ENCODE results near the gene PID1. TPM values are rescaled to one million over a fixed set of nuclear protein-coding genes. Genes with fewer than 3 reads are reported as not detected.

The PID1 gene
- total RNA-seq, 1 experiment from 2014 or later: 2.9 TPM

DNA sequence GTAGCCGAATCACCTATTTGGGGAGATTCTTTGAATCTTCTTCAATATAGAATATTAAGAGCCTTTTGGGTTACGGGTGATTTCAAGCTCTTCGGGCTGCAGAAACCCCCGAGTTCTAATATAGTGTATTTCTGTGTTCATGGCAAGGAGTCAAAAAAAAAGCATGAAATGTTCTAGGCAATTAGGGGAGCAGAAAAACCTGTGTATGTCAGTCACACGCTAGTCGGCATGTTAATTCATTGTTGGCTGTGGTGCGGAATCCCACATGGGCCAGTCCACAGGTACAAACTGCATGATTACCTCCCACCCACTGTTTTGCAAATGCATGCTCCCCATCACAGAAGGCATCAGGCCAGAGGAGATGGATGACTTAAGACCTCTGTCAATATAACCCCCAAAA lies 161.9 kb downstream of the PID1 start:
- DNase-seq (ENCODE audit: low read depth, low spot score) (no peak), ATAC-seq (no peak)
- TF ChIP-seq TCF7L2 (IDR thresholded peaks at IDR 0.05; ENCODE audit: low read depth, low read length): no peak
- TF ChIP-seq, protein P1, sequence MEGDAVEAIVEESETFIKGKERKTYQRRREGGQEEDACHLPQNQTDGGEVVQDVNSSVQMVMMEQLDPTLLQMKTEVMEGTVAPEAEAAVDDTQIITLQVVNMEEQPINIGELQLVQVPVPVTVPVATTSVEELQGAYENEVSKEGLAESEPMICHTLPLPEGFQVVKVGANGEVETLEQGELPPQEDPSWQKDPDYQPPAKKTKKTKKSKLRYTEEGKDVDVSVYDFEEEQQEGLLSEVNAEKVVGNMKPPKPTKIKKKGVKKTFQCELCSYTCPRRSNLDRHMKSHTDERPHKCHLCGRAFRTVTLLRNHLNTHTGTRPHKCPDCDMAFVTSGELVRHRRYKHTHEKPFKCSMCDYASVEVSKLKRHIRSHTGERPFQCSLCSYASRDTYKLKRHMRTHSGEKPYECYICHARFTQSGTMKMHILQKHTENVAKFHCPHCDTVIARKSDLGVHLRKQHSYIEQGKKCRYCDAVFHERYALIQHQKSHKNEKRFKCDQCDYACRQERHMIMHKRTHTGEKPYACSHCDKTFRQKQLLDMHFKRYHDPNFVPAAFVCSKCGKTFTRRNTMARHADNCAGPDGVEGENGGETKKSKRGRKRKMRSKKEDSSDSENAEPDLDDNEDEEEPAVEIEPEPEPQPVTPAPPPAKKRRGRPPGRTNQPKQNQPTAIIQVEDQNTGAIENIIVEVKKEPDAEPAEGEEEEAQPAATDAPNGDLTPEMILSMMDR (IDR thresholded peaks at IDR 0.05): no peak
- TF ChIP-seq SIN3A (IDR thresholded peaks at IDR 0.05; ENCODE audit: borderline replicate concordance, insufficient read depth, low read depth, low read length): no peak
- TF ChIP-seq POLR2AphosphoS5 (IDR thresholded peaks at IDR 0.05; ENCODE audit: low read depth, low read length): no peak
- TF ChIP-seq, protein P2, sequence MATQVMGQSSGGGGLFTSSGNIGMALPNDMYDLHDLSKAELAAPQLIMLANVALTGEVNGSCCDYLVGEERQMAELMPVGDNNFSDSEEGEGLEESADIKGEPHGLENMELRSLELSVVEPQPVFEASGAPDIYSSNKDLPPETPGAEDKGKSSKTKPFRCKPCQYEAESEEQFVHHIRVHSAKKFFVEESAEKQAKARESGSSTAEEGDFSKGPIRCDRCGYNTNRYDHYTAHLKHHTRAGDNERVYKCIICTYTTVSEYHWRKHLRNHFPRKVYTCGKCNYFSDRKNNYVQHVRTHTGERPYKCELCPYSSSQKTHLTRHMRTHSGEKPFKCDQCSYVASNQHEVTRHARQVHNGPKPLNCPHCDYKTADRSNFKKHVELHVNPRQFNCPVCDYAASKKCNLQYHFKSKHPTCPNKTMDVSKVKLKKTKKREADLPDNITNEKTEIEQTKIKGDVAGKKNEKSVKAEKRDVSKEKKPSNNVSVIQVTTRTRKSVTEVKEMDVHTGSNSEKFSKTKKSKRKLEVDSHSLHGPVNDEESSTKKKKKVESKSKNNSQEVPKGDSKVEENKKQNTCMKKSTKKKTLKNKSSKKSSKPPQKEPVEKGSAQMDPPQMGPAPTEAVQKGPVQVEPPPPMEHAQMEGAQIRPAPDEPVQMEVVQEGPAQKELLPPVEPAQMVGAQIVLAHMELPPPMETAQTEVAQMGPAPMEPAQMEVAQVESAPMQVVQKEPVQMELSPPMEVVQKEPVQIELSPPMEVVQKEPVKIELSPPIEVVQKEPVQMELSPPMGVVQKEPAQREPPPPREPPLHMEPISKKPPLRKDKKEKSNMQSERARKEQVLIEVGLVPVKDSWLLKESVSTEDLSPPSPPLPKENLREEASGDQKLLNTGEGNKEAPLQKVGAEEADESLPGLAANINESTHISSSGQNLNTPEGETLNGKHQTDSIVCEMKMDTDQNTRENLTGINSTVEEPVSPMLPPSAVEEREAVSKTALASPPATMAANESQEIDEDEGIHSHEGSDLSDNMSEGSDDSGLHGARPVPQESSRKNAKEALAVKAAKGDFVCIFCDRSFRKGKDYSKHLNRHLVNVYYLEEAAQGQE (IDR thresholded peaks at IDR 0.05; ENCODE audit: insufficient read depth in 1 of 2, low read depth in 2 of 2, low read length in 1 of 2): no peak
- Histone ChIP-seq H3K36me3 (ENCODE audit: control insufficient read depth, insufficient read depth, low read length) (no peaks in the 10 kb centered on the region), H3K27me3 (ENCODE audit: control insufficient read depth, insufficient read depth, low read length) (no peaks in the 10 kb centered on the region), H3K27ac (ENCODE audit: low read length) (no peak overlapping the region), H3K4me1 (ENCODE audit: control insufficient read depth, insufficient read depth, low read length) (no peaks in the 10 kb centered on the region), H3K4me3 (ENCODE audit: low read depth in 2 of 2, low read length in 2 of 2) (no peak overlapping the region), H3K9me3 (ENCODE audit: control insufficient read depth, insufficient read depth, low read depth, low read length) (no peaks in the 10 kb centered on the region)
- no TSS peak for BruUV-seq (replicated peaks)
- intact Hi-C loops (cut with micrococcal nuclease; ENCODE audit: unreplicated experiment): no loop called here
- ChIA-PET POLR2A (no interaction called here), CTCF (no interaction called here)
- in situ Hi-C loops (cut with HindIII; ENCODE audit: low pct_unique_long_range_greater_than_20kb, low sequenced_read_pairs): no loop called here

DNA sequence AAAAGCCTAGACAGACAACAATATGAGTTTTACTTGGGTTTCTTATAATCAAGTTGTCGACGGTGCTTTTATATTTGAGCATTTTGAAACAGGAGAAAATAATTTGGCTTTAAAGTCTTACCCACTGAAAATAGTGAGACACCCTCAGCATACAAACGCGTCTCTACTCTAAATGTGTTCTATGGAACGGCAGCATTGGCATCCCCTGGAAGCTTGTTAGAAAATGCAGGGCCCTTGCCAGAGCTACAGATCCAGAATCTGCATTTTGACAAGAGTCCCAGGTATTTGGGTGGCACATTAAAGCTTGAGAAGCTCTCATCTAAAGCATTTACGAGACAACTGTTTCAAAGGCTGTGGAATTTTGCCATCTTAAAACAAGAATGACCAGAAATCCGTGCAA lies 163.5 kb downstream of the PID1 start:
- TF ChIP-seq, protein P2 (IDR thresholded peaks at IDR 0.05; ENCODE audit: insufficient read depth in 1 of 2, low read depth in 2 of 2, low read length in 1 of 2): no peak
- TF ChIP-seq TCF7L2 (IDR thresholded peaks at IDR 0.05; ENCODE audit: low read depth, low read length): no peak
- TF ChIP-seq, protein P1 (IDR thresholded peaks at IDR 0.05): no peak
- no peak for TF ChIP-seq SIN3A (IDR thresholded peaks at IDR 0.05; ENCODE audit: borderline replicate concordance, insufficient read depth, low read depth, low read length)
- no peak for TF ChIP-seq POLR2AphosphoS5 (IDR thresholded peaks at IDR 0.05; ENCODE audit: low read depth, low read length)
- Histone ChIP-seq H3K4me3 (ENCODE audit: low read depth in 2 of 2, low read length in 2 of 2) (no peak overlapping the region), H3K27me3 (ENCODE audit: control insufficient read depth, insufficient read depth, low read length) (no peaks in the 10 kb centered on the region), H3K36me3 (ENCODE audit: control insufficient read depth, insufficient read depth, low read length) (no peaks in the 10 kb centered on the region), H3K9me3 (ENCODE audit: control insufficient read depth, insufficient read depth, low read depth, low read length) (no peaks in the 10 kb centered on the region), H3K4me1 (ENCODE audit: control insufficient read depth, insufficient read depth, low read length) (no peaks in the 10 kb centered on the region), H3K27ac (ENCODE audit: low read length) (no peak overlapping the region)
- POLR2A ChIA-PET: no interaction called here
- DNase-seq (ENCODE audit: low read depth, low spot score): no peak
- intact Hi-C loops (cut with micrococcal nuclease; ENCODE audit: unreplicated experiment) (no loop called here), in situ Hi-C loops (cut with HindIII; ENCODE audit: low pct_unique_long_range_greater_than_20kb, low sequenced_read_pairs) (no loop called here)
- CTCF ChIA-PET: no interaction called here
- ATAC-seq: no peak
- no TSS peak for BruUV-seq (replicated peaks)

All from Panc1 (cell line).